NCI-H460 (cell line): ENCODE measurements around the gene CDKL1. TPM values are rescaled to one million over a fixed set of nuclear protein-coding genes. Genes with fewer than 3 reads are reported as not detected.

Source experiments
- DNase-seq: peaks from one replicate; pipeline ENCODE4 v3.0.0-alpha.2; 2016; ENCODE audit warnings: low read depth; ENCODE audit errors: extremely low read depth
- polyA plus RNA-seq: library from polyadenylated mRNA; depleted of rRNA; stranded (reverse); fragments of >200 nt; gene quantifications from 2 replicates; pipeline ENCODE4 v1.2.3, GENCODE V29; 2014; cell fraction: nucleus; rRNA removed
- total RNA-seq: library from RNA; depleted of rRNA; stranded (reverse); fragments of >200 nt; shearing (Covaris generic); gene quantifications from 2 replicates; pipeline ENCODE4 v1.2.3, GENCODE V29; 2014; rRNA removed

CDKL1 gene
- 65.5 and 157 TPM in 2 replicates for total RNA-seq
- polyA plus RNA-seq: 8.0 and 17.2 TPM in 2 replicates

DNA sequence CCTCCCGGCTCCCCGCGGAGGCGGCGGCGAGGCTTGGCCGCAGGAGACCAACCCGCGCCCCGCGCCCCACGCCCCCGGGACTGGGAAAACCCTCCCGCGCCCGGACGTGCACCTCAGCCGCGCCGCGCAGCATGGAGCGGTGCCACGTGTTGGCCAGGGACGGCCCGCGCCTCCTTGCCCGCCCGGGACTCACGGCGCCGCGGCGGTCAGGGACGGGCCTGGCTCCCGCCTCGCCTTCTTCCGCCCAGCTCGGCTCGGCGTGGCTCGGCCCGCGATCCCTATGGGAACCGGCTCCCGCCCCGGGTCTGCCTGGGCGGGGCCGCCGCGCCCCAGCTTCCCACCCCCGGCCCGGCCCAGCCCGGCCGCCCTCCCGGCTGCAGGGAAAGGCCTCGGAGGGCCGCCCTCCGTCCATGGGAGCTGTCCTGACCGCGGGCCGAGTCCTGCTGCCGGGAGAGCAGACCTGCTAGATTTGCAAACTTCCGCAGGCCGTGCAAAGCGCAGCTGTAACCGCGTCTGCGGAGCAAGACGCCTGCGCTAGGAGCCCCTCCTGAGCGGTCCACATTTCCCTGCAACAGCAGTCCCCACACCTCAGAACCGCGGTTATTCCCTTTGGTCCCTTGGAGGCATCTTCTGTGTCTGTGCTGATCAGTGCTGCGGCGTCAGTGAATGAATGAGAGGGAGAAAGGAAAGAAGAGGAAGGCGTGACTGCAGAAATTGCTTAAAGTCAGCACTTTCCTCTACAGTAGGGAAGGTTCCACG lies at the start of gene CDKL1:
Gene CDKL1, minus strand, starts transcription at position 251 of the 759 bp plus-strand sequence. CDS start 1,013 bp downstream, outside the sequence.
- DNase-seq: peak; percentile 53

DNA sequence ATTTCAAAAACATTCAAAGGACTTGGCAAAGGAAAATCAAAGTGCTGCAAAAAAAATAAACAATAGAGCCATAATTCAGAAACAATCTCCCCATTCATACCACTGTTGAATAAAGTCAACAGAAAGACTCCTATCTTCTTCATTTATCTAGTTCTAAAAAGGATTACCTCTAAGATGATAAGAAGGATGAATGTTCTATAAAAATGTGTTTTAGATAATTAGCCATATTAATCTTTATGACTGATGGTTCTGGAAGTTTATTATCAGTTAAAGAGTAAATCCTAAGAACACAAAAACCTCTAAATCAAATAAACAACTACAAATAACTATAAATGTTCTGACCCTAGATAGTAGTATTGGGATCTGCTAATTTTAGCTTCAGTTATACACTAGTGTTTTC lies 37.8 kb upstream of the CDKL1 start:
- DNase-seq: no peak

DNA sequence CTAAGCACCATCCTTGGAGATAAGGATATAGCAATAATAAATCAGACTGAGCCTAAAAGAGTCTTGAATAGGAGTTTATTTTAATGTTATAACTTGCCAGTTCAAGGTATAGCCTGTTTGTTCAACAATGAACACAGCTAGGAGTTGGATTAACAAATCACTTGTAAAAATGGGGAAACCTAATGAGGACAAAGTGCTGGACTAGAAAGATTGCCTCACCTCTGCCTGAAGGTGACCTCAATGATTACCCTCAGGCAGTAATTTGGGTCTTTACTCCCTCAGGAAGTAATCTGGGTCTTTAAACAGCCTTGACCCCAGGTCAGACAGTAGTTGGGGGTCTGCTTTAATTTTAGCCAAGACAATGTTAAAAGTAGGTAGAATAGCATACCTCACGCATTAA lies 35.5 kb upstream of the CDKL1 start:
- DNase-seq: no peak

DNA sequence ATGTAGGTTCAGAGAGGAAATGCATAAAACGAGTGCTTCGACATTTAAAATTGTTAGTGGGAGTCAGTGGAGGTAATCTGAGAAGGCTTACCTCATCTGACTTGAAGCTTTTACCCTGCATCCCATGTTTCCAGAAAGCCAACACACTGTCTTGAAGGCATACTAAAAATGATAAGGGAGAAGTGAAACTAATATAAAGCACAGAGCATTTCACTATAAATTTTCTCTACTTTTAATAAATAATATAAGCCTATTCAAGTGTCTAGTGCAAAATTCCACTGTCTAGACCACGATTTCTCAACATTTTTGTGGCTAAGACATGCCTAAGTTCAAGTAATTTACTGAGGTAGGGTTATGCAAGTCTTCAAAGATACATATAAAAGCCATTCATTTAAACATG lies 29.1 kb upstream of the CDKL1 start:
- DNase-seq: no peak

DNA sequence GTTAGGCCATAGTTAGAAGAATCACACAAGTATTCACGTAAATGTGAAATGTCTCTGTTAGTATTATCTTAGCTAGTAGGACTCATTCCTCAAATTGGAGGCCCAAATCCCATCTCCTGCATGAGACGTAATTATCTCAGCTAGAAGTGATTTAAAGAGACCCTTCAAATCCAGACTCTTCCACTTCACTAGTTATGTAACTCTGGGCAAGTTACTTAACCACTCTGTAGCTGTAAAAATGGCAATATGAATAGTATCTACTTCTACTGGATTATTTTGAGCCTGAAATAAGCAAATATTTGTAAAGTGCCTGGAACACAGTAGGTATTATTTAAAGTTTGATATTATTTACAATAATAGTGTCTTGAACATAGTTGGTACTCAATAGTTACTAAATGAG lies 28.4 kb upstream of the CDKL1 start:
- no peak for DNase-seq

DNA sequence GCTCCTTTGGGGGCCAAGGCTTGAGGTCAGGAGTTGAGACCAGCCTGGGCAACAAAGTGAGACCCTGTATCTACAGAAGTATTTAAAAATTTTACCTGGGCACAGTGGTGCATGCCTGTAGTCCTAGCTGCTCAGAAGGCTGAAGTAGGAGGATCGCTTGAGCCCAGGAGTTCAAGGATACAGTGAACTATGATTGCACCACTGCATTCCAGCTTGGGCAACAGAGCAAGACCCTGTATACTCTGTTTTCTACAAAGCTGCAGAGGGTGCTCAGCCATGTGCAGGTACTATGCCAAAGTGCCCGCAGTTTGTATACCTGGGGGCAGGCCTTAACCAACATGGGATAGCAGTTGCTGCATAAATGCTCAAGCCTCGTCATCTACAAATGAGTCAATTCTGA lies 26.8 kb upstream of the CDKL1 start:
- no peak for DNase-seq

DNA sequence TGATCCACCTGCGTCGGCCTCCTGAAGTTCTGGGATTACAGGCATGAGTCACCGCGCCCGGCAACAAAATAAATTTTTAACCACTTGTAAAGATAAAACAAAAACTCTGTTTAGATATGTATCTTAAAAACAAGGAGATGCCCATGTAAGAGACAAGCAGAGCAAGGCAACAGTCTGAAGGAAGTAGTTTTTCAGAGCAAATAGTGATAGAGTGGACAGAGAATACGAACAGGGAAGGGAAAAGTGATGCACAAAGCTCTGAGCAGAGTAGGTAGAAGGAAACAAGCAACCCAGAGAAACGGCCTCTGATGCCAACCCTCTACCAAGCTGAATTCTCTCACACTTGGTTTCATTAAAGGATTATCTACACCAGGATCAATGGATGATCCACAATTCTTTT lies 24.8 kb upstream of the CDKL1 start:
- no peak for DNase-seq

DNA sequence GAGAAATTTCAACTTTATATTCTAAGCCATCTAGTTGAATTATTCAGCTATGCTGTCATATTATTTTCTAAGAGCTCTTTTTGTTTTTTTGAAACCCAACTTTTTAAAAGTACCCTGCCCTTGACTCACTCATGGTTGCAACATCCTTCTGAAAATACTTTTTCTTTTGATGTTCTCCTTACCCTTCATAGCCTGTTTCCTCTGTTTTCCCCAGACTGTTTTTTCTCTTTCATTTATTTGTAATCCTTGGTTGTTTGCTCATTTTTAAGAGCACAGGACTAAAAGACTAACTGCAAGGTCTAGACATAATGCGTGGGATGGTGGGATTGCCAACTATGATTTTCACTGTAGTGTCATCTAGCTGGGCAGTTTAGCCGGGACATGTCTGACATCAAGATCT lies 21.2 kb upstream of the CDKL1 start:
- no peak for DNase-seq

DNA sequence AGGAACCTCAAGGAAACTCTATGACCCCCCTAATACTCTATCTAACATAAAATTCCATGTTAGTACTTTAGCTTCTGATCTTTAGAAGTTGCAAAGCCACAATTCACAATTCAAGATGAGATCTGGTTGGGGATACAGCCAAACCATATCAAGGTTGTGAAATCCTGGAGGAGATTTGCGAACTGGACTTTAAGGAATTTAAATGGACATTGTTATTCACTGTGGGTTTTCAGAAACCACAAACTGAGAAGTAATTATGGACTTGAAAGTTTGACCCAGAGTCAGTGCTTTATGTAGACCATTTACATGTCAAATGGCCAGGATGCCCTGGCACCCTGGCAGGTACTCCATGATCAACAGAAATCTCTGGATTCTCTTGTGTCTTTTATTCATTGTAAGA lies 14.2 kb upstream of the CDKL1 start:
- DNase-seq: no peak

DNA sequence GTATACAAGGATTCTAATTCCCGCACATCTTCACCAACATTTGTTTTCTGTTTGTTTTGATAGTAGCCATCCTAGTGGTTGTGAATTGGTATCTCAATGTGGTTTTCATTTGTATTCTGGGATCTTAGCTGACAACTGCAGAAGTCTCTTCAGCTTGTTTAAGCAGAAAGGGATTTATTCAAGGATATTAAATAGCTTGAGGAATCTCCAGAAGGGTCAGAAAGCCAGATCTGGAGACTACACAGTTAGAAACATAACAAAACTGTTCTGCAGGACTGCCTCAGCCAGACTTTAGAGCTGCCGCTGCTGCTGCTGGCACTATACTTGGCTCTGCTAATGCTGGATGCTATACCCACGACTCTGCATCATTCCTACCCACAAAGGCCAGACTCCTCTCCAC lies 13.4 kb upstream of the CDKL1 start:
- no peak for DNase-seq

DNA sequence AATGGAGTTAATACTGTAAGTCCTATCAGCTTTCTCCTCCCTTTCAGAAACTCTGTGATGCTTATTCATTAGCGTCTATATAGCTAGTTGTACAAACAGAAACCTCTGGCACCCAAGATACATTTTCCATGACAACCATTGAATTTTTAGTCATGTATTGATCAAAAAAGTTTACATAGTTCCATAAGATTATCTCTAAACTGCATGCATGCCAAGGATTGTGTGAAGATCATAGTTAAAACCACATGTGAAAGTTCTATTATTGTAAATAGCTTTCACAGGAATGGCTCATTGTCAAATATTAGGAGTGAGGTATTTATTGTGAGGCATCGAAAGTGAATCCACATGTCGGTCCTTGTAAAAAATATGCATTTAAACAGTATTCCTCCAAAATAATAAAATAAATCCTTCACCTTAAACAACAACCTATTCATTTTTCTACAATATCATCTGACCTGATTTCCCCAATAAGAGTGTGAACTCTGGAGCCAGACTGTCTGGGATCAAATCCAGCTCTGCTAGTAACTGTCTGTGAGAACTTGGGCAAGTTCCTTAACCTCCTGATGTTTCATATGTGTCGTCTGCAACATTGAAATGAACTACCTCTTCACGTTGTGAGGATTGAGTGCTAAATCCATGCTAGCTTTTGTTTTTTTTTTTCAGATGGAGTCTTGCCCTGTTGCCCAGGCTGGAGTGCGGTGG lies 10.6 kb upstream of the CDKL1 start:
- DNase-seq: no peak

DNA sequence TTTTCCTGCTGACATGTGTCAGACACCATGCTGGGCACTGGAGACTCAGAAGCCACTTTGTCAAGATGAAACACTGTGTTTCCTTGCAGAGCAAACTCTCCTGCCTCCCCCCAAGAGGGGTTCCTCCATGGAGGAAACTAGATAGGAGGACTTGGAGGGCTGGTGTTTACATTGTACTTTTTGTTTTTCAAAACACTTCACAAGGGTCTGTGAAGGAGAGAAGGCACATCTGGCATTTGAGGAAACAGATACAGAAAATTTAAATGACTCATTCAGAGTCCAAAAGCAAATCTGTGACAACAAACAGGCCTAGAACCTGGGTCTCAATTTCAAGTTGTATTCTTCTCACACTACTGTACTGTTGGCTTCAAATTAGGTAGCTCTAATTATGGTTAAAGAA lies 6.7 kb upstream of the CDKL1 start:
- DNase-seq: no peak

DNA sequence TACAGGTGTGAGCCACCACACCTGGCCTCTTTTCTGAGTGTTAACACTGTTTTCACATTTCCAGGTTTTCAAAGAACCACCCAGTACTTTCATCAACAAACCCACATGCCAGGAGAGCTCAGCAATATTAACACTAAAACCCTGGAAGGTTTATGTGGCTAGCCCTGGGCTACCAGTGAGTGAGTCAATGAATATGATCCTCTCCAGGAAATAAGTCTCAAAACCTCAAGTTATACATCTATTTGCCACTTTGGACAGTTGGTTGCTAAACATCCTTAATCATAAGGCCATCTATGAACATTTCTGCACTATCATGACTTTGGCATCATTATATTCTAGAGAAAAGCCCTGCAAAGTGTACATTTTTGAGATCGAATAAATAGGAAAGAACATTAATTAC lies 6.3 kb upstream of the CDKL1 start:
- no peak for DNase-seq

DNA sequence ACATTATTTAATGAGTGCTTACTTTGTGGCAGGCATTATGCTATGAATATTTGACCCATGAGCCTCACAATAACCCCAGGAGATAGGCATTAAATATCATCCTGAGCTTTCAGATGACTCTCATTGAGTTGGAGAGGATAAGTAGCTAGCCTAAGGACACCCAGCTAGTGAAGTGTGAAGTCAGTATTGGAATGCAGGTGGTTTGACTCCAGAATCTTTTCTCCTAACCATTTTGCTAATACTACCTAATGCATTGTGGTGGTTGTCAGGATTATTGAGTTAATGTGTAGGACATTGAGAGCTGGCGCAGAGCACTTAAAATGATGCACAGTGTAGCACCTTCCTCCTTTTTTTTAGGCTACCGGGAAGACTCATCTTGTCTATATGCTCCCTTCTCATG lies 3.8 kb upstream of the CDKL1 start:
- DNase-seq: no peak

DNA sequence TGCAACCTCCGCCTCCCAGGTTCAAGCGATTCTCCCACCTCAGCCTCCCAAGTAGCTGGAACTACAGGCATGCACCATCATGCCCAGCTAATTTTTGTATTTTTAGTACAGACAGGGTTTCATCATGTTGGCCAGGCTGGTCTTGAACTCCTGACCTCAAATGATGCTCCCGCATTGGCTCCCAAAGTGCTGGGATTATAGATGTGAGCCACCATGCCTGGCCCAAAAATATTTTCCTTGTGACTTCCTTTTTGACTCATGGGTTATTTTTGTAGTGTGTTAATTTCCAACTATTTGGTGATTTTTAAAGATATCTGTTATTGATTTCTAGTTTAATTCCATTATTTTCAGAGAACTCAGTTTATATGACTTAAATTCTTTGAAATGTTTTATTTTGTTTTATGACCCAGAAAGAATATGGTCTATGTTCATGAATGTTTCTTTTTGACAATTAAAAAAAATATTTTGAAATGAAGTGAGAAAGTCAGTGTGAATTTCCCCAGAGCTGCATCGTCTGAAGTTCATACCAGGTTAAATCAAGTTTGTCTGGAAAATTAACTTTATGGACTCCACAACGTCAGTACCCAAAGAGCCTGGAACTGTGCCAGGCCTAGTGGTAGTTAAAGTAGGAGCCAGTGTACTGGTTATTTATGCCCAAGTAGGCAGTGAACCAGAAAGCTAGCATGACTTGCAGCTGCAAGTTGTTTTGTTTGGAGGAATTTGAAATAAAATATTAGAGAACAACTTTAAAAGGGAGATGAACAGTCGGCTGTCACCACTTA lies 2.8 kb upstream of the CDKL1 start:
- peak; percentile 36 for DNase-seq

DNA sequence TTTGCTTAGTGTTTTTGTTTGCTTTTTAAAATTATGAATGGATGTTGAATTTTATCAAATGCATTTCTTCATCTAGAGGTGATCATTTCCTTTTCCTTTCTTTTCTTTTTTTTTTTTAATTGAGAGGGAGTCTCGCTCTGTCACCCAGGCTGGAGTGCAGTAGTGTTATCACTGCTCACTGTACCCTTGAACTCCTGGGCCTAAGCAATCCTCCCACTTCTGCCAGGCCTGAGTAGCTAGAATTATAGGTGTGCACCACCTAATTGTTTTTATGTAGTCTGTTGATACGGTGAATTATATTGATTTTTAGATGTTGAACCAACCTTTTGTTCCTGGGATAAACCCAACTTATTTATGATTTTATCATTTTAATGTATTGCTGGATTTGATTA lies 1.5 kb upstream of the CDKL1 start:
- no peak for DNase-seq

DNA sequence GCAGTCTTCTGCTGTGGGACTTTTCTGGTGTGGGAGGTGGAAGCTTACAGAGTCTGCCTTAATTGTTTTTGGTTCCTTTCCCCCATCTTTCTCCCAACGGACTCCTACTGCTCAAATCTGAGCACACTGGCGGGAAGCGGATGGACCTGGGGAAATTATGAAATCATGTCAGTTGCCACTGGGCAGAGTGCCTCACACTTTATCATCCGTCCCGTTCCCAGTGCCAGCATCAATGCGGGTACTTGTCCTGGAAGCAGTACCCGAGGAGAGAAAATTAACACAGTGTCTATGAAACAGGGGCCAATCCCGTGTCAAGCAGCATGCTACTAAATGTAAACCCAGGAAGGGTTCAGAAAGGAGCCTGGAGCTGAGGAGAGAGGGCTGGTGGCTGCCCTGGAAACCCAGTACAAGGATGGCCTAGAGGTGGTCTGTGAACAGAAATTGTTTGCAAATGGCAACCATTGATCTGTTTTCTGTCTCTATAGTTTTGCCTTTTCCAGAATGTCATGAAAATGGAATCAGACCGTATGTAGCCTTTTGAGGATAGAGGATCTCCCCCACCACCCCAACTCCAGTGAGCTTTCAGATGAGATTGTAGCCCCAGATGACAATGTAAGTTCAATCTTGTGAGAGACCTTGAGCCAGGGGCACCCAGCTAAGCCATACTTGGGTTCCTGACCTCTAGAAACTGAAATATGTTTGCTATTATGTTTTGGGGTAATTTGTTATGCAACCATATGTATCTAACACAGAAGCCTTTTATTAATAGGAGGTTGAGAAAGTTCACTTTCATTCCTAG lies 908 bp upstream of the CDKL1 start:
- DNase-seq: peak; percentile 21

DNA sequence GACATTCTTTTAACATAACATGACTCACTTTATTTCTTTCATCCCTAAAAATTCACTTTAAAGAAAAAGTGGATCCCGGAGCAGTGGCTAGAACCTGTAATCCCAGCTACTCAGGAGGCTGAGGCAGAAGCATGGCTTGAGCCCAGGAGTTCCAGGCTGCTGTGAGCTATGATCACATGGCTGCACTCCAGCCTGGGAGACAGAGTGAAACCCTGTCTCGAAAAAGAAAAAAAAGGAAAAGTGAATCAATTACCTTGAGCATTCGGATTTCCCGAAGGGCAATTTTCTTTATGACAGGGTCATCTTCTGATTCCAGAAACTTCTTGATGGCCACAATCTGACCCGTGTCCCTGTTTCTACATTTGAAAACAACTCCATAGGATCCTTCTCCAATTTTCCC lies 1.2 kb downstream of the CDKL1 start:
- DNase-seq: no peak

DNA sequence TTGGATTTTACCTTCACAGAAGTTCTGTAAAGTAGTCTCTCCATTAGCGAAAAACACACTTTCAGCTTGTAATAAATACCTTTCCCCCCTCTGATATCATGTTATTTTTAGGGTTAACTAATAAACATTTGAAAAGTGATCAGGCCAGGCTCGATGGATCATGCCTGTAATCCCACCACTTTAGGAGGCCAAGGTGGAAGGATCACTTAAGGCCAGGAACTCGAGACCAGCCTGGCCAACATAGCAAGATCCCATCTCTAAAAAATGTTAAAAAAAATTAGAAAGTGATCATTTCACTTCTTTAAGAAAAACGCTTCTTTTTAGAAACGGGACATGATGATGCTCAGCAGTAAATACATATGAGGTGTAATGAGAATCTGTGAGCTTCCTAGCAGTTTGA lies 2.0 kb downstream of the CDKL1 start:
- no peak for DNase-seq

DNA sequence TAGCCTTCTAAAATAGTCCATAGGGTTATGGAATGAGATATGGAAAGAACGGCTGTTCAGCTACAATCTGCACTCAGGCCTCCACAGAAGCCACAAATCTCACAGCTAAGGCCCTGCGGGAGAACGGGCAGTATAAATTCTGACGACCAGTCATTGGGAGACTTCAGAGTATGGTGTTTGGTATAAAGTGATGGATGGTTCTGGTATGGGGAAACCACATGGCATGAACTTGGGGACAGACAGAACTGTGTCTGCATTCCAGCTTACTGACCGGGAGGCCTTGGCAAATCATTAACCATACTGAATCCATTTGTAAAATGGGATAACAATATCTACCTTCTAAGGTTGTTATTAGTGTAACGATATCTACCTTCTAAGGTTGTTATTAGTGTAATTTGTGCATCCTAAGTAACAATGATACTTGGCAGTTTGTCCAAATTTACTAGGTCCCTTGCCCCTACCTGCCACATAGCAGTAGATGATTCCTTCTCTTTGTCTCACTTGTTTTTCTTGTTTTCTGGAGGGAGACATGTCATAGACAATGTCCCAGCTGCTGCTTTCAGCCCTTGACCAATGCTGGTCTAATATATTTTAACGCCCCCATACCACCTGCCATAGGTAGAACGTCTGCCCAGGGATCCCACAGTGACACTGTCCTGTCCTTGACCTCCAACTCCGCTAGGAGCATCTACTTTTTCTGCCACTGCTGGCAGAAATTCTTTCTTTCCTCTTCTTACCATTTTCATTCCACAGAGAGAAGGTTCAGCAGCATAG lies 6.8 kb downstream of the CDKL1 start:
- no peak for DNase-seq
